ENCODE results near the gene CNOT9. TPM values are rescaled to one million over a fixed set of nuclear protein-coding genes. Genes with fewer than 3 reads are reported as not detected.

Gene CNOT9
- total RNA-seq, 1 experiment from 2014 or later: 74.9 TPM

DNA sequence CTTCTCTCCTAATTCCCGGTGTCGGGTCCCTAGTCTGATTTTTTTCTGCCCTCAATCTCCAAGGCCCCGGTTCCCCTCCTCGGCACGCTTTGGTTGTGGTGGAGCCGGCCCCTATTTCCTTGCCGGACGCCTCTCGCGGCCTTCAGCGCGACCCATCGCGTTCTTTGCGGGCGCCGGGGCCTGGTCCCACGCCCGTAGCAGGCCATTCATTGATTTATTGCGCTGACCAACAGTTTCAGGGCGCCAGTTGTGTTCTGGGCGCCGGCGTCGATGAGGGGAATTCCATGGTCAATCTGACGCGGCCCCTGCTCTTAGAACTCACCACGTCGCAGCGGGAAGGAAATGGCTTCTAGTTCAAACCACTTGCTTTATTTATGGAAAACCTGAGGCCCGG lies 396 bp downstream of the CNOT9 start:
- Histone ChIP-seq H4K20me1 (ENCODE audit: insufficient read depth, low read depth, low read length) (no peaks in the 10 kb centered on the region), H3K9me2 (replicated peaks; ENCODE audit: insufficient read depth, low read length) (no peaks in the 10 kb centered on the region), H3K4me2 (ENCODE audit: low read depth, low read length, poor library complexity, severe bottlenecking) (peak overlapping the region; percentile 86), H3K79me2 (ENCODE audit: low read length) (peaks cover 95% of the 10 kb centered on the region), H3K4me1 (ENCODE audit: low read length) (peaks cover 31% of the 10 kb centered on the region), H3K9ac (ENCODE audit: low read length) (peak overlapping the region; percentile 95), H3K27me3 (ENCODE audit: low read length) (no peaks in the 10 kb centered on the region), H3K36me3 (ENCODE audit: insufficient read depth, low read length) (peaks cover 26% of the 10 kb centered on the region), H3K9me3 (ENCODE audit: low read length) (no peaks in the 10 kb centered on the region), H2AFZ (ENCODE audit: low read length) (peak overlapping the region; percentile 96), H3K27ac (ENCODE audit: low read length) (peak overlapping the region; percentile 79), H3K4me3 (ENCODE audit: low read length) (peak overlapping the region; percentile 89)
- DNase-seq: peak; percentile 79

DNA sequence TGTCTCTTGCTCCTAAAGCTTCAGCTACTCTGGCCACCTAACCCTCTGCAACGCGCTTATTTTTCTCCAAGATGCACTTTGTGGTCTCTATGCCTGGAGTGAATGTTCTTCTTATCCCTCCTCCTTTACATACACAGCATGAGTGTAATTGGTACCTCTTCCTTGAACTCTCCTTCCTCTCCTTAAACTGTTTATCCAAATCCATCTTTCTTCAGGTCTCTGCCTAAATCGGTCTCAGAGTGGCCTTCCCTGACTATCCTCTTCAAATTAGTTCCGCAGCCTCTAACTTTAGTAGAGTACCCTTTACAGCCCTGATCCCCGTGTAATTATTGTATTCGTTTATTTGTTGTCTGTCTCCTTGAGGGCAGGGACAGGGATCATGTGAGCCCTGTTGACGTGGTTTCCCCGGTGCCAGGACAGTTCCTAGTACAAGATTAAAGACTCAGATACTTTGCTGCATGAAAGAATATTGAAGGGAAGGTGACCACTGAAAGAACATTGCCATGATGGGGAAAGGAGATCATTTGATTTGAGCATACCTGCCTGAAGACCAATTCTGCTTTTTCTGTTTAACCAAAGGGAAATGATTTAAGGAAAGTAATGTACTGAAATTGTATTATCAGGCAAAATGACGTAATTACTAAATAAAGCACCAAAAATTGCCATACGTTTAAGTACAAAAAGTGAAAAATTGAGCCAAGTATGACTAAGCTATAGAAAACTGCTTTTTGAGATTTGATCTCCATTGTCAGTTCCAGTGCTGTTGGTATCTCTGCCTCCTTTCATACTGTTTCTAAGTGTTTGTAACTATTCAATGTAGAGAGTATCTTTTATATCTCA lies 1.2 kb downstream of the CNOT9 start:
- H3K27me3 ChIP-seq (ENCODE audit: low read length): no peaks in the 10 kb centered on the region
- H3K4me2 ChIP-seq (ENCODE audit: low read depth, low read length, poor library complexity, severe bottlenecking): peak overlapping the region; percentile 86
- H2AFZ ChIP-seq (ENCODE audit: low read length): no peak overlapping the region
- H3K9ac ChIP-seq (ENCODE audit: low read length): peak overlapping the region; percentile 95
- peaks cover 31% of the 10 kb centered on the region for H3K4me1 ChIP-seq (ENCODE audit: low read length)
- H3K27ac ChIP-seq (ENCODE audit: low read length): peak overlapping the region; percentile 79
- peaks cover 96% of the 10 kb centered on the region for H3K79me2 ChIP-seq (ENCODE audit: low read length)
- peaks cover 27% of the 10 kb centered on the region; the same call in 1 of the 2 replicates for H3K36me3 ChIP-seq (ENCODE audit: insufficient read depth, low read length)
- H3K4me3 ChIP-seq (ENCODE audit: low read length): peak overlapping the region; percentile 89
- H3K9me3 ChIP-seq (ENCODE audit: low read length): no peaks in the 10 kb centered on the region
- DNase-seq: peak; percentile 50
- H3K9me2 ChIP-seq (replicated peaks; ENCODE audit: insufficient read depth, low read length): no peaks in the 10 kb centered on the region
- no peaks in the 10 kb centered on the region for H4K20me1 ChIP-seq (ENCODE audit: insufficient read depth, low read depth, low read length)

DNA sequence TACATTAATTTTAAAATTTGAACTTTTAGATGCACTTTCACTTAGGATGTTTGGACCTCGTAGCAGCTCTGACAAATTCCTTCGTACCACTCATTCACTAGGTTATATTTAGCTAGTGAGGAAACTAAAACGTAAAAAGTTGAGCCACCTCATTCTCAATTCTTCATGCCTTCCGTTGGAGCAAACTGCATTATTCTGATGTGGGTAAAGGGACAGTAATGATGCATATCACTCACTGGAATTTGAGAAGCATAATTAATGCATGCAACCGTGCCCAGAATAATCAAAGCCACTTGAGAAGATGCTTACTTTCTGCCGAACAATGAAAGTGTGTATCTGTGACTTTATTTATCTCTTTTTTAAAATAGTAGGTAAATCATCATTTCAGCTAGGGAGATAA lies 2.2 kb downstream of the CNOT9 start:
- peak overlapping the region; percentile 95; the same call in 1 of the 2 replicates for H3K9ac ChIP-seq (ENCODE audit: low read length)

DNA sequence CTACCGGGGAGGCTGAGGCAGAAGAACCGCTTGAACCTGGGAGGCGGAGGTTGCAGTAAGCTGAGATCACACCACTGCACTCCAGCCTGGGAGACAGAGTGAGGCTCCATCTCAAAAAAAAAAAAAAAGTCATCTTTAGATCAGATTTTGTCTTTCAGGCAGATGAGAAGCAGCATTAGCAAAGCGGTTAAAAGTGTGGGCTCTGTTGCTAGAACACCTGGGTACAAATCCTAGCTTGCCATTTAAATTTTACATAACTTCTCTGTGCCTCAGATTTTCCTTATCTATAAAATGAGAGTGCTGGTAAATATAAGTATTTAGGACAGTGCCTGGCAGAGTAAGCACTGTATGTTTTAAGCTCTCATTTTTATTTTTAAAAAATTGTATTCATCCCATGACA lies 8.2 kb downstream of the CNOT9 start:
- Histone ChIP-seq H3K36me3 (ENCODE audit: insufficient read depth, low read length) (peaks cover 34% of the 10 kb centered on the region; the same call in 1 of the 2 replicates), H3K9ac (ENCODE audit: low read length) (no peak overlapping the region)
- no peak for DNase-seq

More for the DNA sequence above, 2.2 kb downstream of the CNOT9 start:
- Histone ChIP-seq H3K9me3 (ENCODE audit: low read length) (no peaks in the 10 kb centered on the region), H3K4me2 (ENCODE audit: low read depth, low read length, poor library complexity, severe bottlenecking) (peak overlapping the region; percentile 86), H4K20me1 (ENCODE audit: insufficient read depth, low read depth, low read length) (no peaks in the 10 kb centered on the region), H3K9me2 (replicated peaks; ENCODE audit: insufficient read depth, low read length) (no peaks in the 10 kb centered on the region), H3K27ac (ENCODE audit: low read length) (no peak overlapping the region), H3K27me3 (ENCODE audit: low read length) (no peaks in the 10 kb centered on the region), H2AFZ (ENCODE audit: low read length) (no peak overlapping the region), H3K4me3 (ENCODE audit: low read length) (peak overlapping the region; percentile 89), H3K4me1 (ENCODE audit: low read length) (peaks cover 33% of the 10 kb centered on the region), H3K79me2 (ENCODE audit: low read length) (peaks cover 96% of the 10 kb centered on the region), H3K36me3 (ENCODE audit: insufficient read depth, low read length) (peaks cover 29% of the 10 kb centered on the region; the same call in 1 of the 2 replicates)
- DNase-seq: no peak

DNA sequence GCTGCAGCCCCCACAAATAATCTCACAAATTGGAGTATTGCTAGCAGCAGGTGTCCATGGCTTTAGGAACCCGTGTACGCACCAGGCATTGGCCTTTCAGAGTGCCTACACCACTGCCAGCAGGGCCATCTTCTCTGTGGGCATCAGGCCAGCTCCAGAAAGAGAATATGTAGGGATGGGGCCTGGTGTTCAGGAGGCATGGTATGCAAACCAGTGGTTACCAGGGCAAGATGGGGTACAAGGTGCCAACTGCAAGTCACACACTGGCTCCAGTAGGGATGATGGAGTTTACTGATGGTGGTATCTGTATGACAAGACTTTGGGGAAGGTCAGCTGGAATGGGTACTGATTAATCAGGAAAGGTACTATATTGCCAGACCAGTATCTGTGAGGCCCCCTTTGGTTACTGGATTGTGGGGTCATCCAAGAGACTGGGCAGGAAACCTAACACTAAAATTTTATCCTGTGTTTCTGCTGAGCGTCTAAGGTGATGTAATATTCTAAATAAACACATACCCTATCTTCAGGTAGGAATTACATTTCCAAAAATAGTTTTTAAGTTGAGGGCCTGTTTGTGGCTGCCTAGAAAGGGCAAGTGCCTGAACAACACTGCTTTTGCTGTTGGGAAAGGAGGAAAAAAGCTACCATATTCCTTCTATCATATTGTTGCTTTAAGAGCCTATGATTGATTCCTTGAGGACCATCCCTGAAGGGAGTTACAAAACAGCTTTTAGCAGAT lies 9.0 kb downstream of the CNOT9 start:
- Histone ChIP-seq H2AFZ (ENCODE audit: low read length) (no peak overlapping the region), H3K4me3 (ENCODE audit: low read length) (no peak overlapping the region), H3K36me3 (ENCODE audit: insufficient read depth, low read length) (peaks cover 28% of the 10 kb centered on the region; the same call in 1 of the 2 replicates), H3K27me3 (ENCODE audit: low read length) (no peaks in the 10 kb centered on the region), H3K4me1 (ENCODE audit: low read length) (peaks cover 16% of the 10 kb centered on the region), H3K27ac (ENCODE audit: low read length) (no peak overlapping the region), H3K9ac (ENCODE audit: low read length) (no peak overlapping the region), H4K20me1 (ENCODE audit: insufficient read depth, low read depth, low read length) (peaks cover 15% of the 10 kb centered on the region), H3K9me3 (ENCODE audit: low read length) (no peaks in the 10 kb centered on the region), H3K79me2 (ENCODE audit: low read length) (peaks cover 87% of the 10 kb centered on the region), H3K4me2 (ENCODE audit: low read depth, low read length, poor library complexity, severe bottlenecking) (no peak overlapping the region), H3K9me2 (replicated peaks; ENCODE audit: insufficient read depth, low read length) (no peaks in the 10 kb centered on the region)
- no peak for DNase-seq

More for the DNA sequence above, 8.2 kb downstream of the CNOT9 start:
- Histone ChIP-seq H3K4me1 (ENCODE audit: low read length) (peaks cover 16% of the 10 kb centered on the region), H4K20me1 (ENCODE audit: insufficient read depth, low read depth, low read length) (peaks cover 15% of the 10 kb centered on the region), H3K79me2 (ENCODE audit: low read length) (peaks cover 92% of the 10 kb centered on the region), H3K4me3 (ENCODE audit: low read length) (no peak overlapping the region), H3K27me3 (ENCODE audit: low read length) (no peaks in the 10 kb centered on the region), H3K27ac (ENCODE audit: low read length) (no peak overlapping the region), H3K9me2 (replicated peaks; ENCODE audit: insufficient read depth, low read length) (no peaks in the 10 kb centered on the region), H3K9me3 (ENCODE audit: low read length) (no peaks in the 10 kb centered on the region), H3K4me2 (ENCODE audit: low read depth, low read length, poor library complexity, severe bottlenecking) (no peak overlapping the region), H2AFZ (ENCODE audit: low read length) (no peak overlapping the region)

DNA sequence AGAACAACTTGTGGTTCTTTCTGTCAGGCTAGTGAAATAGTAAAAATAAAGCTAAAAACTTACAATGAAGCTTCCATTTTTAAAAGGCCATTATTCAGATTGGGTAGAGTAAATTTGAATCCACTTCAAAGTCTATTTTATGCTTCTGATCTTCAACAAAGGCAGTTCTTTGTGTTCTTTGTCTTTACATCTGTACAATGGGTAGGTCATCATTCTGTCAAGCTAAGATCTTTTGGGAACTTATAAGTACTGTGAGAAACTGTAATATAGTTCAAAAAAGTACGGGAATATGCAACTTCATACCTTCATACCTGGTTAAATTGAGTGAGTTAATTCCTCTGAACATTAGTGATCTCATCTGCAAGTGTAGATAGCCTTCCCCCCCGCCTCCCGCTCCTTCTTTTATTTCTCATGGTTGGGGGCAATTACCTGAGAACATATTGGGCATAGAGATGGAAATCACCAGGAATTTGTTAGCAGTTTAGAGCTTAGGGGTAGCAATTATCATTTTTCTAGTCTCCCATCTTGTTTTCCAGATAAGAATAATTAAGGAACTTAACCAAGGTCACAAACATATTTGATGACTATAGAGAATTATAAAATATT lies 9.7 kb downstream of the CNOT9 start:
- H3K27ac ChIP-seq (ENCODE audit: low read length): no peak overlapping the region
- peaks cover 27% of the 10 kb centered on the region; the same call in 1 of the 2 replicates for H3K36me3 ChIP-seq (ENCODE audit: insufficient read depth, low read length)
- H3K9me2 ChIP-seq (replicated peaks; ENCODE audit: insufficient read depth, low read length): no peaks in the 10 kb centered on the region
- H4K20me1 ChIP-seq (ENCODE audit: insufficient read depth, low read depth, low read length): peaks cover 15% of the 10 kb centered on the region
- H2AFZ ChIP-seq (ENCODE audit: low read length): no peak overlapping the region
- H3K4me2 ChIP-seq (ENCODE audit: low read depth, low read length, poor library complexity, severe bottlenecking): no peak overlapping the region
- no peak for DNase-seq
- no peaks in the 10 kb centered on the region for H3K27me3 ChIP-seq (ENCODE audit: low read length)
- no peak overlapping the region for H3K4me3 ChIP-seq (ENCODE audit: low read length)
- H3K9me3 ChIP-seq (ENCODE audit: low read length): no peaks in the 10 kb centered on the region
- peaks cover 80% of the 10 kb centered on the region for H3K79me2 ChIP-seq (ENCODE audit: low read length)
- peaks cover 16% of the 10 kb centered on the region for H3K4me1 ChIP-seq (ENCODE audit: low read length)
- H3K9ac ChIP-seq (ENCODE audit: low read length): no peak overlapping the region

DNA sequence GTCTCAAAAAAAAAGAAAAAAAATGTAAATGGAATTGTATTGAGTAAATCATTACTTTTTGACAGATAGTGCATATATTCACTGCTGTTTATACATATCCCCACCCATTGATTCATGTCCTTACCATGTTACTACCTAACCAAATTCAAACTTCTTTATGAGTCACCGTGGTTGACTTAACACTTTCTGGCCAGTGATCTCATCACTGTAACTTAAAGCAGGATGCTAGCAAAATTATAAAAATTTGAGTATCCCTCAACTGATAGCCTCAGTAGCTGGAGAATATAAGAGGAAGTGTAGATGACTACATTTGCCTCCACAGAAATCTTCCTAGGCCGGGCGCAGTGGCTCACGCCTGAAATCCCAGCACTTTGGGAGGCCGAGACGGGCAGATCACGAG lies 13.4 kb downstream of the CNOT9 start:
- Histone ChIP-seq H3K36me3 (ENCODE audit: insufficient read depth, low read length) (peaks cover 29% of the 10 kb centered on the region; the same call in 1 of the 2 replicates), H3K4me2 (ENCODE audit: low read depth, low read length, poor library complexity, severe bottlenecking) (no peak overlapping the region), H3K27ac (ENCODE audit: low read length) (no peak overlapping the region), H2AFZ (ENCODE audit: low read length) (no peak overlapping the region), H3K9ac (ENCODE audit: low read length) (no peak overlapping the region), H3K4me3 (ENCODE audit: low read length) (no peak overlapping the region), H4K20me1 (ENCODE audit: insufficient read depth, low read depth, low read length) (peaks cover 14% of the 10 kb centered on the region), H3K4me1 (ENCODE audit: low read length) (peaks cover 5% of the 10 kb centered on the region), H3K9me2 (replicated peaks; ENCODE audit: insufficient read depth, low read length) (no peaks in the 10 kb centered on the region), H3K27me3 (ENCODE audit: low read length) (no peaks in the 10 kb centered on the region), H3K79me2 (ENCODE audit: low read length) (peaks cover 47% of the 10 kb centered on the region), H3K9me3 (ENCODE audit: low read length) (no peaks in the 10 kb centered on the region)
- no peak for DNase-seq

Data from Karpas-422 (cell line).